ENCODE measurements around the gene LHFPL2. TPM values are rescaled to one million over a fixed set of nuclear protein-coding genes. Genes with fewer than 3 reads are reported as not detected.

The LHFPL2 gene
- total RNA-seq, 1 donor from 2014 or later = 40.6 TPM

DNA sequence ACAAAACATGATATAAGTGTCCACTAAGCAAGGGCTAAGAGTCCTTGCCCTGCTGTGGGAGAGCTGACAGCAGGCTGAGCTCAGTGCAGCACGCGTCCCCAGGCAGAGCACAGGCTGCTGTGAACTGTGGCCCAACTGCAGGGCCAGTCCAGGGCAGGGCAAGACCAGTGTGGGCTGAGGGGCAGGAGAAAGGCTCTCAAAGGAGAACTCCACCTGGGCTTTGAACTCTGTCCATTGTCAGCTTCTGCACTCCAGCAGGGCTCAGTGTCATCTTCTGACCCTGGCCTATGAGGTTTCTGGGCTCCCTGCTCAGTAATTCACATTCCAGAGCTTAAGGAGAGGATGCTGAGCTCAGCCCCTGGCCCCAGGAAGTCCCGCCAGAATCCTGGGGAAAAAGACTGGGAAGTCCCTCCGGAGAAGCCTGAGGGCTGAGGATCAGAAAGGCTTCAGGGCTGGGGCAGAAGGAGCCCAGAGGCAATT lies 37.4 kb downstream of the LHFPL2 start:
- DNase-seq (no peak), ATAC-seq (peak in 1 of 2 donors; percentile 42)
- intact Hi-C loops (cut with DNase I) = no loop called here
- Histone ChIP-seq H3K36me3 (no peaks in the 10 kb centered on the region), H3K27me3 (ENCODE audit: low read depth) (no peaks in the 10 kb centered on the region), H3K9me3 (no peaks in the 10 kb centered on the region), H3K4me1 (no peaks in the 10 kb centered on the region), H3K27ac (no peak overlapping the region), H3K4me3 (no peak overlapping the region)
- TF ChIP-seq, protein P1, sequence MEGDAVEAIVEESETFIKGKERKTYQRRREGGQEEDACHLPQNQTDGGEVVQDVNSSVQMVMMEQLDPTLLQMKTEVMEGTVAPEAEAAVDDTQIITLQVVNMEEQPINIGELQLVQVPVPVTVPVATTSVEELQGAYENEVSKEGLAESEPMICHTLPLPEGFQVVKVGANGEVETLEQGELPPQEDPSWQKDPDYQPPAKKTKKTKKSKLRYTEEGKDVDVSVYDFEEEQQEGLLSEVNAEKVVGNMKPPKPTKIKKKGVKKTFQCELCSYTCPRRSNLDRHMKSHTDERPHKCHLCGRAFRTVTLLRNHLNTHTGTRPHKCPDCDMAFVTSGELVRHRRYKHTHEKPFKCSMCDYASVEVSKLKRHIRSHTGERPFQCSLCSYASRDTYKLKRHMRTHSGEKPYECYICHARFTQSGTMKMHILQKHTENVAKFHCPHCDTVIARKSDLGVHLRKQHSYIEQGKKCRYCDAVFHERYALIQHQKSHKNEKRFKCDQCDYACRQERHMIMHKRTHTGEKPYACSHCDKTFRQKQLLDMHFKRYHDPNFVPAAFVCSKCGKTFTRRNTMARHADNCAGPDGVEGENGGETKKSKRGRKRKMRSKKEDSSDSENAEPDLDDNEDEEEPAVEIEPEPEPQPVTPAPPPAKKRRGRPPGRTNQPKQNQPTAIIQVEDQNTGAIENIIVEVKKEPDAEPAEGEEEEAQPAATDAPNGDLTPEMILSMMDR (IDR thresholded peaks at IDR 0.05) = no peak

DNA sequence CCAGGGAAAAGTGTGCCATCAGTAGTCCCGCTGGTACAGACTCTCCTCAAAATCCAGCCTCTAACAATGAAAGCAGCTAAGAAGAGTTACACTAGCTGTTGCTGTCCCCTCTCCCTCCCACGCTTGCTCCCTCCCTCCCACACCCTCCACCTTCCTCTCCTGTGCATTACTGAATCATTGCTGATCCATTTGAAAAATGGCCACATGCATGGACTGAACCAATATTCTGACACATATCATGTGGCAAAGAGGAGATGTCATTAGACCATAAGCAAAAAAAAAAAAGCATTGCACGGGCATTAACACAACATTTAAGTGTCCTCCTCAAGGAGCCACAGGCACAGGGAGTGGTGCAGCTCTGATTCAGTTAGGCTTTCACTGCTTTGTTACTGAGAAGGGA lies 37.9 kb downstream of the LHFPL2 start:
- intact Hi-C loops (cut with DNase I) = no loop called here
- Histone ChIP-seq H3K9me3 (no peaks in the 10 kb centered on the region), H3K4me3 (no peak overlapping the region), H3K27me3 (ENCODE audit: low read depth) (no peaks in the 10 kb centered on the region), H3K4me1 (no peaks in the 10 kb centered on the region), H3K27ac (no peak overlapping the region), H3K36me3 (no peaks in the 10 kb centered on the region)
- no peak for ATAC-seq
- no peak for DNase-seq
- TF ChIP-seq, protein P1 (IDR thresholded peaks at IDR 0.05) = no peak

DNA sequence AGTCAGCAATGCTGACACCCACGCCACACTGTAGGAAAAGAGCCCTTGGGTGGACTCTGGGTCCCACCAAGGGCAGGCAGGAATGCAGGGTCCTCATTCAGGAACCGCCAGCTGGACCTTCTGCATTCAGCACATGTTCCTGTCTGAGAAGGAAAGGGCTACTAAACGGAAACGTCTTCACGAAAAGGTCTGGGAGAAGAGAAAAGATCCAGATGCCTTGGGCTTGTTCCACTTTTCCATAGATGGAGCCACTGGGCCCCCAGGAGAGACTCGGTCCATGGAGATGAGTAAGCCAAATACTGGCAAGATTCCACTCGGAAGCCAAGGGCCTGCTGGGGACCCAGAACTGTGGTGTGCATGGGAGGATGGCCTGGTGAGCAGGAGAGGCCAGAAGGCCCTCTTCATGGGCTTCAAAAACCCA lies 38.4 kb downstream of the LHFPL2 start:
- H3K36me3 ChIP-seq = no peaks in the 10 kb centered on the region
- H3K27ac ChIP-seq = no peak overlapping the region
- no peaks in the 10 kb centered on the region for H3K4me1 ChIP-seq
- DNase-seq = no peak
- H3K9me3 ChIP-seq = no peaks in the 10 kb centered on the region
- intact Hi-C loops (cut with DNase I) = no loop called here
- no peak for ATAC-seq
- H3K4me3 ChIP-seq = no peak overlapping the region
- TF ChIP-seq, protein P1 (IDR thresholded peaks at IDR 0.05) = no peak
- no peaks in the 10 kb centered on the region for H3K27me3 ChIP-seq (ENCODE audit: low read depth)

DNA sequence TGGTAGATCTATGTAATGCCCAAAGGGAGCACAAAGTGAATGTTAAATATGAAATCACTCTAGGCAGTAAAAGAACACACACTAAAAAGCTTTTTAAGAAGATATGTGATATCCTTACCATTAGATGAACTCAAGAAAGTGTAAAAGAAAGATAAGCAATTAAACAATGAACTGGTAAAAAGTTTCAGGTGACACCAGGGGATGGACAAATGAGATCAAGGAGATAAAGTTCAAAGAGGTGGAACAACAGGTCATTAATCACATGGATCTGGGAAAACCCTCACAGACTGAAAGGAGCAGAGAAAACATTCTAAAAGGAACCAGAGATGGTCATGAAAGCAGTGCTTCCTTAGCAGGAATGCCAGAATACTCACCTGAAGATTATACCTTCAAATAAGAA lies 40.7 kb downstream of the LHFPL2 start:
- no peaks in the 10 kb centered on the region for H3K4me1 ChIP-seq
- intact Hi-C loops (cut with DNase I) = no loop called here
- H3K4me3 ChIP-seq = no peak overlapping the region
- DNase-seq (no peak), ATAC-seq (no peak)
- no peaks in the 10 kb centered on the region for H3K36me3 ChIP-seq
- no peaks in the 10 kb centered on the region for H3K9me3 ChIP-seq
- TF ChIP-seq, protein P1 (IDR thresholded peaks at IDR 0.05) = no peak
- no peak overlapping the region for H3K27ac ChIP-seq
- no peaks in the 10 kb centered on the region for H3K27me3 ChIP-seq (ENCODE audit: low read depth)

DNA sequence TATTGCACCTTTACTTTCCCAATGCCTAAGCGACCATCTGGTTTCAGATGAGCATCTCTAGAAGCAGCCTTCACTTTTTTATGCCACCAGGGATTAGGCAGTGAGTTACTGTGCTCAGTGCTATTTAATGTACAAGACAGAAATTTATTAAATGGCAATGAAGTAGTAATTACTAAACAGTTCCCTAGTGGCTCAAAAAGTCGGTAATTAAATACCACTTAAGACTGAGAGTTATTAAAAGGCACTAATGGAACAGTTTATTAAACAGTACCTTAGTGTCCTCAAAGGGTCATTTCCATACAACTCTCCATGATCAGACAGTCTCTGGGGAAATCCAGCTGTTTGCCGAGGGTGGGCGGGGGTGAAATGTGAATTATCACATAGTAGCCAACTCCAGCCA lies 42.3 kb downstream of the LHFPL2 start:
- Histone ChIP-seq H3K27me3 (ENCODE audit: low read depth) (no peaks in the 10 kb centered on the region), H3K36me3 (no peaks in the 10 kb centered on the region), H3K27ac (no peak overlapping the region), H3K4me3 (no peak overlapping the region), H3K4me1 (no peaks in the 10 kb centered on the region), H3K9me3 (no peaks in the 10 kb centered on the region)
- DNase-seq = no peak
- intact Hi-C loops (cut with DNase I) = no loop called here
- TF ChIP-seq, protein P1 (IDR thresholded peaks at IDR 0.05) = no peak
- ATAC-seq = no peak

DNA sequence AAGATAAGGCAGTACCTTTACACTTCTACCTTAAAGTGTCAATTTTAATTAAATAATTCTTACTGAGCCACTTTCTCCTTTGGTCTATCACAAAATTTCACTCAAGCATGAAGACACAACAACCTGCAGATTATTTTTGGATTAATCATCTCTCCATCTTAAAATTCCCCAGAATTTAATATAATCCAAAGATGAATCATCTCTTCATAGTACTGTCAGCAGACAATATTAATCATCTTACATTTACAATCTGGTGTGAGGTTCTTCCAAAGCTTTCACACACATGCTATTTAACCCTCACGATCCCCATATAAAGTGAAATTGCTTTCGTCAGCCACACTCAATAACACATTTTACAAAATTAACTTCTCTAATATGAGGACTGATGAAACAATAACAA lies 43.0 kb downstream of the LHFPL2 start:
- no peaks in the 10 kb centered on the region for H3K27me3 ChIP-seq (ENCODE audit: low read depth)
- no peaks in the 10 kb centered on the region for H3K36me3 ChIP-seq
- H3K4me1 ChIP-seq = no peaks in the 10 kb centered on the region
- TF ChIP-seq, protein P1 (IDR thresholded peaks at IDR 0.05) = no peak
- ATAC-seq (no peak), DNase-seq (no peak)
- intact Hi-C loops (cut with DNase I) = no loop called here
- no peaks in the 10 kb centered on the region for H3K9me3 ChIP-seq
- no peak overlapping the region for H3K27ac ChIP-seq
- no peak overlapping the region for H3K4me3 ChIP-seq
